K562 (cell line): Measurements from ENCODE around the gene DARS2. TPM values are rescaled to one million over a fixed set of nuclear protein-coding genes. Genes with fewer than 3 reads are reported as not detected.

Source experiments
- CAMTA2 ChIP-seq: fragments of 250-450 bp; sonication (Bioruptor Pico); conservative IDR thresholded peaks from 2 replicates; pipeline ENCODE4 v1.5.1; 2022
- ESRRA ChIP-seq: fragments of 450-650 bp; IDR thresholded peaks from 2 replicates; pipeline ENCODE4 v1.6.1; 2014; ENCODE audit warnings: low read depth, mild to moderate bottlenecking, moderate library complexity, borderline replicate concordance
- NCOA1 ChIP-seq: fragments of 450-650 bp; IDR thresholded peaks from 2 replicates; pipeline ENCODE4 v1.6.1; 2016; ENCODE audit warnings: low read depth
- POLR2B ChIP-seq: fragments of 450-650 bp; IDR thresholded peaks from 2 replicates; pipeline ENCODE4 v1.6.1; 2018; ENCODE audit warnings: low read depth; ENCODE audit not compliant: partially characterized antibody
- RFX7 ChIP-seq: fragments of 250-450 bp; sonication (Bioruptor Pico); IDR thresholded peaks from 2 replicates; pipeline ENCODE4 v1.5.1; 2021; ENCODE audit warnings: mild to moderate bottlenecking
- ZBTB34 ChIP-seq: fragments of 250-450 bp; sonication (Bioruptor Pico); IDR thresholded peaks from 2 replicates; pipeline ENCODE4 v1.8.0; 2021; ENCODE audit warnings: mild to moderate bottlenecking, moderate library complexity
- ZBTB5 ChIP-seq: fragments of 450-650 bp; IDR thresholded peaks from 2 replicates; pipeline ENCODE4 v1.6.1; 2017; ENCODE audit warnings: antibody characterized with exemption
- ZFX ChIP-seq: sonication (generic); formaldehyde crosslinking; IDR thresholded peaks from 2 replicates; pipeline ENCODE4 v1.8.0; 2022; ENCODE audit warnings: mild to moderate bottlenecking, missing genetic modification reagents, moderate library complexity
- ZNF134 ChIP-seq: fragments of 250-450 bp; sonication (Bioruptor Pico); conservative IDR thresholded peaks from 2 replicates; pipeline ENCODE4 v1.4.0; 2020
- ZNF165 ChIP-seq: fragments of 250-450 bp; sonication (Bioruptor Pico); IDR thresholded peaks from 2 replicates; pipeline ENCODE4 v1.4.0; 2020; ENCODE audit warnings: borderline replicate concordance
- ZNF184 ChIP-seq: sonication (generic); formaldehyde crosslinking; IDR thresholded peaks from 2 replicates; pipeline ENCODE4 v1.5.0; 2020; ENCODE audit warnings: missing genetic modification reagents
- ZNF324 ChIP-seq: fragments of 250-450 bp; sonication (Bioruptor Pico); IDR thresholded peaks from 2 replicates; pipeline ENCODE4 v1.4.0; 2020; ENCODE audit warnings: mild to moderate bottlenecking
- ZNF347 ChIP-seq: fragments of 450-650 bp; formaldehyde crosslinking; IDR thresholded peaks from 2 replicates; pipeline ENCODE4 v1.4.0; 2020; ENCODE audit warnings: low read depth, mild to moderate bottlenecking, moderate library complexity
- ZNF41 ChIP-seq: fragments of 250-450 bp; sonication (Bioruptor Pico); conservative IDR thresholded peaks from 2 replicates; pipeline ENCODE4 v1.4.0; 2020; ENCODE audit warnings: mild to moderate bottlenecking
- ZNF695 ChIP-seq: fragments of 450-650 bp; formaldehyde crosslinking; IDR thresholded peaks from 2 replicates; pipeline ENCODE4 v1.4.0; 2020; ENCODE audit warnings: mild to moderate bottlenecking, moderate library complexity
- polyA plus RNA-seq, 8 experiments: library from polyadenylated mRNA; depleted of rRNA in 4 of 8; stranded (reverse) in 5 of 8; unstranded in 3 of 8; fragments of >200 nt; fragmentation: Nextera tagmentation in 2 of 8; fragmentation: Illumina TruSeq in 1 of 8; extraction: Ambion mirVana in 2 of 8; extraction: Trizol in 1 of 8; gene quantifications; 2 replicates each; pipeline versions ENCODE4 v1.2.1 to v1.2.3, GENCODE V29; 2011 to 2014; ENCODE audit warnings: inconsistent platforms in 1 of 8, missing spikeins in 1 of 8
- total RNA-seq, 7 experiments: library from RNA; depleted of rRNA in 6 of 7; stranded (reverse); fragments of >200 nt in 6 of 7; fragmentation: Illumina TruSeq in 2 of 7; extraction: Trizol in 2 of 7; gene quantifications; 2 replicates each; pipeline versions ENCODE4 v1.2.1 to v1.2.3, GENCODE V29; 2011 to 2021; ENCODE audit warnings: low replicate concordance in 1 of 7

DARS2 gene
- total and polyA plus RNA-seq, 9 of the 15 experiments (the other 6 are each of a cell fraction or from before 2014, with no cell fraction given) = 36.4 to 96.7 (median 68.6) TPM

GRCh38 chr1:173863224-173864161 lies 39.0 kb downstream of the DARS2 start (continued):
- TF ChIP-seq ZBTB34 (CRISPR knock-in tag) (no peak), ZNF41 (CRISPR knock-in tag) (0 out of 2 replicates have a peak, but pooled peaks have one; percentile 64), ZFX (CRISPR knock-in tag) (0 out of 2 replicates have a peak, but pooled peaks have one; percentile 9), NCOA1 (no peak), ZNF347 (CRISPR knock-in tag) (peak; percentile 75; the same call in 1 of the 2 replicates), ZNF184 (CRISPR knock-in tag) (no peak), CAMTA2 (CRISPR knock-in tag) (no peak; the same call in 1 of the 2 replicates), ZNF695 (CRISPR knock-in tag) (peak; percentile 73; the same call in 1 of the 2 replicates), ZNF324 (CRISPR knock-in tag) (0 out of 2 replicates have a peak, but pooled peaks have one; percentile 48), POLR2B (peak; percentile 27), ZBTB5 (no peak), ZNF165 (CRISPR knock-in tag) (no peak), ESRRA (no peak), RFX7 (CRISPR knock-in tag) (0 out of 2 replicates have a peak, but pooled peaks have one; percentile 40), ZNF134 (CRISPR knock-in tag) (peak; percentile 11; the same call in 1 of the 2 replicates)
- TF ChIP-seq, all 486 proteins: peak for 38
